CD1c-positive myeloid dendritic cell (primary cell): ENCODE data around the gene INTS11.
"Not testable (repeated sequence)": the region's sequence is repeated elsewhere in the genome, so short reads cannot be mapped to it uniquely, and the experiment has no call there.

ENCODE experiments used
- DNase-seq: peaks from one replicate; pipeline ENCODE4 v3.0.0-alpha.2; 2016; ENCODE audit errors: extremely low spot score

INTS11 gene

DNA sequence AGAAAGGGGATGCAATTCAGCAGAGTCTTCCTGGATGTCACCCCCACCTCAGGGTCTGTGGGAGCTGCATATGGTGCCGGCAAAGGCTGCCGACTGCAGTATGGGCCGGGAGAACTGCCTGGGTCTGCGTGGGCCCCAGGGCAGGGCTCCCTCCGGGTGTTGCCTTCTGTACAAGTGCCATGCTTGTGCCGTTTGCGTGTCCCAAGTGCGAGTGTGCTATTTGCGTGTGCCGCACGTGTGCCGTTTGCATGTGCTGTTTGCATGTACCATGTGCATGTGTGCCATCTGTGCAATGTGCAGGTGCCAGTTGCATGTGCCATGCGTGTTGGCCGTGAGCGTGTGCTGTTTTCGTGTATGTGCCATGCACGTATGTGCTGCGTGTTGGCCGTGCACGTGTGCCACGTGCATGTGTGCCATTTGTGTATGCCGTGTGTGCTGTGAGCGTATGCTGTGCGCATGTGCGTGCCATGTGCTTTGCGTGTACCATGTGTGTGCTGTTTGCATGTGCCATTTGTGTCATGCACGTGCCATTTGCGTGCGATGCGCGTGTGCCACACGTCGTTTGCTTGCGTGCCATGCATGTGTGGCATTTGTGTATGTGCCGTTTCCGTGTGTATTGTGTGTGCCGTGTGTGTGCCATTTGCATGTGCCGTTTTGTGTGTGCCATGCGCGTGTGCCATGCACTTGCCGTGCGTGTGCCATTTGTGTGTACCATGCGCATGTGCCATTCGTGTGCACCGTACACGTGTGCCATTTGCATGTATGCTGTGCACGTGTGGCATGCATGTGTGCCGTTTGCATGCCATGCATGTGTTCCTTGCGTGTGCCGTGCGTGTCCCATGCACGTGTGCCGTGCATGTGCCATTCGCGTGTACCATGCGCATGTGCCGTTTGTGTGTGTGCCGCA lies 5.1 kb upstream of the INTS11 start:
- no peak for DNase-seq

GRCh38 chr1:1328254-1328653 lies 3.8 kb upstream of the INTS11 start:
- DNase-seq: no peak

GRCh38 chr1:1327291-1327690 lies 2.8 kb upstream of the INTS11 start:
- no peak for DNase-seq

DNA sequence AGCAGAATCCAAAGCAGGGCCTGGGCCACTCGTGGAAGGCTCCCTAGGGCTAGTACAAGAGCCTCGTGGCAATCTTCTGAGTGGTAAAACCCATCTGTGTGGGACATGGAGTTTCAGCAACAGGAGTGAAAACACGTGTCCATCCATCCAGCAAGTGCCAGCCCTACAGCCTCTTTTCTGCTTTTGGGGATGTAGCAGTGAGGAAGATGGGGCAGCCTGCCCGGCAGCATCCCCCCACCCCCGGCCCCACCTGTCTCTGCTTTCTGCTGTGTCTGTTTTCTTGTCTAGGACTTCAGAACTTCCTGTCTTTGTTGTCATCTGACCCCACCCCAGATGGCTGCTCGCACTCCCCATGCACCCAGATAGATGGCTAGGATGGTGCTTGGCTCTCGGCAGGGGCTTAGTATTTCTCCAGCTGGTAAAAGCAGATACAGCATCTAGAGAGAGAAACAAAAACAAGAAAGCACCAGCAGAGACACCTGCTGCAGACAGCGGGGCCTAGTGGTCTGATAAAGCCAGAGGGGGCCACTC lies 1.7 kb upstream of the INTS11 start:
- no peak for DNase-seq

DNA sequence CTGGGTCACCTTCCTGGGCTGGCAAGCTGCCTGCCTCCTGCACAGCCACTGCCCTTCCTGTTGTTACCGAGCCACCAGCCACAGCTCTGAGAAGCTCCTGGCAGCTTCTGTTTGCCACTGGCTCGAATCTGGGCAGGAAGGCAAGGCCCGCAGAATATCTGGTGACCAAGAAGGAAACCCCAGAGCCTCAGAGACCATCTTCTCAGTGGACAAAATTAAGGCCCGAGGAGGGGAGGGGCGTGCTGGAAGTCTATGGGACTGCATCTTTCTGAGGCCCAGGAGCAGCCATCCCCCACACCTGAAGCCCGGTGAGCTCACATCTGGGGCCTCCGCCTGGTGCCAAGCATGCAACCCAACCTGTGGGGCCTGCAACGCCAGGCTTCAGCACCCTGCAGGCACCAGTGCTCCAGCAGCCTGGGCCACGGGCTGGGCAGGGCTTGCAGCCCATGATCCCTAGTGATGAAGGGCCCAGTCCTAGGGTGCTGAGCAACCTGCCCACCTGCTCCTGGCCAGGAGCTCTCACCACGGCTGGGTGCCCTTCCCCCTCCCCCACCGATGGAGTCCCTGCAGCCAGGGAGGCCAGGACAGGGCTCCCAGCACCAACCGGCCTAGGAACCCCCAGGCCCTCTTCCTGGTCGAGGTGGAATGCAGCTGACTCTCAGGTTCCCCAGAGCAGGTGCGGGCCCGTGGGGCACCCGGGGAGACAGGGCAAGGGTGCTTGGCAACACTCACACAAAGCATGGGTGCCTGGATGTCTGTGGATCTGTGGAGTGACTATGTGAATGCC lies 1.0 kb upstream of the INTS11 start:
- no peak for DNase-seq

- DNase-seq: no peak
Observed at GRCh38 chr1:1324084-1324523, 356 bp downstream of the INTS11 start.

DNA sequence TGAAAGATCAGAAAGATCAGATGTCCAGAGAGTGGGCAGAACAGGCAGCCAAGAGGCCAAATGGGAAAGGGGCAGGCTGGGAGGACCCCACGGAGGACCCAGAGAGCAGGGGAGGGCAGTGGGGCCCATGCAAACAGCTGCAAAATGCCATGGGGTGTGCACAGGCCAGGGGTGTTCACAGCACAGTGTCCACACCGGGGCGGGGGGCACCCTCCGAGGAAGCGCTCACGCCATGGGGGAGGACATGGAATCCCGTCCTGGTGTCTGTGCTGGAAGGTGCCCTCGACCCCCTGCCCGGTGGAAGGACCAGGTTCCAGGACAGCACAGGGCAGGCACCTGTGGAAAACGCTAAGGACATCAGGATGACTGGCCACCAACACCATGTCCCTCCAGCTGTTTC lies 1.5 kb downstream of the INTS11 start:
- DNase-seq: no peak

- no peak for DNase-seq
Observed at GRCh38 chr1:1322418-1322817, 2.0 kb downstream of the INTS11 start.

- no peak for DNase-seq
Observed at GRCh38 chr1:1321477-1321876, 3.0 kb downstream of the INTS11 start.

GRCh38 chr1:1320666-1321448 lies 3.6 kb downstream of the INTS11 start:
- no peak for DNase-seq

DNA sequence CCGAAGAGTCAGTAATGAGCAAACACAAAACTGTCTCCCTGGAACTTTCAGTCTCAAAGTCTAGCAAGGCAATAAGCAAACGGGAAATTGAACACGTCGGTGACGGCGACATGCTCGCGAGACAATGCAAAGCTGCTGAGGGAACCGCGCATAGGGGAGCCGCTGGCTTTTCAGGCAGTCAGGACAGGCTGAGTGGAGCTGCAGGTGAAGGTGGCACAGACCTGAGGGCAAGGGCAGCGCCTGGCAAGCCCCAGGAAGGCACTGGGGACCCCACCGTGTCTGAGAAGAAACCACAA lies 4.9 kb downstream of the INTS11 start:
- no peak for DNase-seq

DNA sequence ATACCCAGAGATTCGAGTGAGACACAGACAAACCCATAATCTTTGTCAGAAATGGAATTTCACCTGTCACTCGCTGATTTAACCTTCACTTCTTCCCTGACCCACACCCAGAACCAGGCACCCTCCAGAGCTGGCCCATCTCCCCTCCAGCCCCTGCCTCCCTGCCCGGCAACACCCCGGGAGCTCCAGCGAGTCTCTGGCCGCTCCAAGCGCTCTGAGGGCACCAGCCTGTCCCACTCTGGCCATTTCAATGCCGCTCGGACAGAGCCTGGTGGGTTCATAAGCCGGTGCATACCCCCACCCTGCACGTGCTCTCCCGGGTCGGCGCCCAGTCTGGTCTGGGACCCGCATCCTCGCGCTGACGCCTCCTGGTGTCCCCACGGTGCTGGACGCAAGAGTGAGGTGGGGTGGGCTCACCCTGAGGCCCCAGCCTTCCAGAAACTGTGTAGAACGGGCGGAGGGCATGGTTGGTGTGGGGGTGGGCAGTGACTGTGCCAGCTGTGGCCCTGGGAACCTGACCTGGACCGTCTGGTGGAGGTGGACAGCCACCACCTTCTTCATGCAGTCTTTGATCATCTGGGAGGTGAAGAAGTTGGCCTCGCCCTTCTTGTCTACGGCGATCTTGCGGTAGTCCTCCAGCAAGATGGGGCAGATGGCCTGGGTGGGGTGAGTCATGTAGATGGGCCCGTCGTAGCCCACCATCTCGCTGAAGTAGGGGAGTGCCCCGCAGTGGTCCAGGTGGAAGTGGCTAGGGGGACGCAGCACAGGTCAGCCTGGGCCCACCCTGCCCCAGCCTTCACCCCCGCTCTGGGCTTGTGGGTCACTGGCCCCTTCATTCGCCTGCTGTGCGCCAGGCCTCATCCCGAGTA lies 5.4 kb downstream of the INTS11 start:
- DNase-seq: no peak

GRCh38 chr1:1318131-1318652 lies 6.3 kb downstream of the INTS11 start:
- no peak for DNase-seq

DNA sequence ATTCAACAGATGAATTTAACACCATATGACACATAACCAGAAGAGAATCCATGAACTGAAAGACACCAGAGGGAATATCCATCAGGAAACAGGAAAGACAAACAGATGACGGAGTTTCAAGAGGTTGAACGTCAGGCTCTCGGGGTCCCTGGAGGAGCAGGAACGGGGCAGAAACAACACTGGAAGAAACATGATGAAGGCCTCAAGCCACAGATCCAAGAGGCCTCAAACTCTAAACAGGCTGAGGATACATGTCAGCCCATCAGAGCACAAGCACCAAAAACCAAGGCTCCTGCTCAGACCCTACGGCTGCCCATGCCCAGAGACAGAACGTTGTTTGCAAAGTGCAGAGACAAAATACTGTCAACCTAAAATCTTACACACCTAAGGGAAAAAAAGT lies 7.0 kb downstream of the INTS11 start:
- DNase-seq: no peak

DNA sequence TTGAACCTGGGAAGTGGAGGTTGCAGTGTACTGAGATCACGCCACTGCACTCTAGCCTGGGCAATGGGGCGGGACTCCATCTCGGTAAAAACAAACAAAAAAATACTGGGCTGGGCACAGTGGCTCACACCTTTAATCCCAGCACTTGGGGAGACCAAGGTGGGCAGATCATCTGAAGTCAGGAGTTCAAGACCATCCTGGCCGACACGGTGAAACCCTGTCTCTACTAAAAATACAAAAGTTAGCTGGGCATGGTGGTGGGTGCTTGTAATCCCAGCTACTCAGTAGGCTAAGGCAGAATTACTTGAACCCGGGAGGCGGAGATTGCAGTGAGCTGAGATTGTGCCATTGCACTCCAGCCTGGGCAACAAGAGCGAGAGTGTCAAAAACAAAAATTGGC lies 8.3 kb downstream of the INTS11 start:
- not testable (repeated sequence) for DNase-seq

GRCh38 chr1:1315435-1315954 lies 9.0 kb downstream of the INTS11 start:
- no peak for DNase-seq

DNA sequence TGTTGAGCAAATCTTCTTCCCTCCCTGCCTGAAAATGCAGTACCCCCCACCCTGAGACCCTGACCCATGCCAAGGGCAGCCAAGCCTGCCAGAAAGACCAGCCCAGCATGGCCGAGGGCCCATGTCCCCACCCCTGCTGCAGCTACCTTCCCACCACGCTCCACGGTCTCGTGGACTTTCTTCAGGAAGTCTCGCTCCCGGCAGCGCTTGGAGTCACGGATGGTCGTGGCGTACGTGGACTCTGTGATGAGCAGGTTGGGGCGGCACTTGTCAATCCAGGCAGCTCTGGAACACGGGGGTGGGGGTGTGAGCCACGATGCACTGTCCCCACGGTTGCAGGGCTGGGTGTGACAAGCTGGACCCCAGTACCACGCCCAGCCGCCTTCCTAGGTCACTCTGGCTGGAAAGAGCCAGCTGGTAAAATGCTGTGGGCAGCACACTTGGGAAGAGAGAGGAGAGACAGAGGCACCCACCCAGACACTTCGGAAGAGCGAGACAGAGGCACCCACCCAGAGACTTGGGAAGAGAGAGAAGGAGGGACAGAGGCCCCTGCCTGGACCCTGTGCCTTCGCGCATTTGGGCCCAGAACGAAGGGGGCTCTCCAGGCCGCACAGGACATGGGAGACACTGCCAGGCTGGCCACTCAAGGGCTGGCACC lies 9.7 kb downstream of the INTS11 start:
- DNase-seq: no peak

- DNase-seq: no peak
Observed at GRCh38 chr1:1314237-1314586, 10.2 kb downstream of the INTS11 start.

GRCh38 chr1:1313500-1314236 lies 10.8 kb downstream of the INTS11 start:
- DNase-seq: no peak
